Endothelial cell (in vitro differentiated cells): ENCODE data around the gene TAF13. TPM values are rescaled to one million over a fixed set of nuclear protein-coding genes. Genes with fewer than 3 reads are reported as not detected.
"Not testable (repeated sequence)": the region's sequence is repeated elsewhere in the genome, so short reads cannot be mapped to it uniquely, and the experiment has no call there.

Experiments
- DNase-seq: peaks from one replicate; pipeline ENCODE4 v3.0.0; 2021; ENCODE audit warnings: low spot score
- H3K27ac Mint-ChIP-seq: one replicate; pipeline ENCODE4 v1.8.0; 2021; ENCODE audit warnings: mixed read lengths, inconsistent platforms; ENCODE audit not compliant: unreplicated experiment
- H3K27me3 Mint-ChIP-seq: one replicate; pipeline ENCODE4 v1.8.0; 2021; ENCODE audit warnings: mild to moderate bottlenecking, moderate library complexity, mixed read lengths, inconsistent platforms; ENCODE audit not compliant: unreplicated experiment
- H3K36me3 Mint-ChIP-seq: one replicate; pipeline ENCODE4 v1.8.0; 2021; ENCODE audit warnings: mild to moderate bottlenecking, low read depth, mixed read lengths, inconsistent platforms; ENCODE audit not compliant: unreplicated experiment
- H3K4me1 Mint-ChIP-seq: one replicate; pipeline ENCODE4 v1.8.0; 2021; ENCODE audit warnings: mild to moderate bottlenecking, mixed read lengths, inconsistent platforms; ENCODE audit not compliant: unreplicated experiment
- H3K4me3 Mint-ChIP-seq: one replicate; pipeline ENCODE4 v1.8.0; 2021; ENCODE audit warnings: mild to moderate bottlenecking, mixed read lengths, inconsistent platforms; ENCODE audit not compliant: unreplicated experiment
- H3K9me3 Mint-ChIP-seq: one replicate; pipeline ENCODE4 v1.8.0; 2021; ENCODE audit warnings: mixed read lengths, inconsistent platforms; ENCODE audit not compliant: unreplicated experiment
- CTCF ChIP-seq: fragments of 200-600 bp; sonication (generic); IDR thresholded peaks from one replicate; pipeline ENCODE4 v1.5.0; 2021; ENCODE audit warnings: antibody characterized with exemption; ENCODE audit not compliant: unreplicated experiment
- total RNA-seq: library from RNA; stranded (reverse); fragmentation: NEBNext Ultra II Directional; extraction: Animal tissue kit (Norgen Biotek cat#: 25700); gene quantifications from one replicate; pipeline ENCODE4 v1.2.1, GENCODE V29; 2021; ENCODE audit not compliant: unreplicated experiment

The TAF13 gene
- total RNA-seq, 1 donor from 2014 or later = 33.7 TPM

GRCh38 chr1:109027841-109028240, 48.0 kb downstream of the TAF13 start:
- no peaks in the 10 kb centered on the region for H3K27me3 Mint-ChIP-seq
- H3K36me3 Mint-ChIP-seq = peaks cover 5% of the 10 kb centered on the region
- H3K4me3 Mint-ChIP-seq = no peak overlapping the region
- no peaks in the 10 kb centered on the region for H3K4me1 Mint-ChIP-seq
- H3K9me3 Mint-ChIP-seq = no peaks in the 10 kb centered on the region
- TF ChIP-seq CTCF = no peak
- H3K27ac Mint-ChIP-seq = no peak overlapping the region
- DNase-seq = no peak

DNA sequence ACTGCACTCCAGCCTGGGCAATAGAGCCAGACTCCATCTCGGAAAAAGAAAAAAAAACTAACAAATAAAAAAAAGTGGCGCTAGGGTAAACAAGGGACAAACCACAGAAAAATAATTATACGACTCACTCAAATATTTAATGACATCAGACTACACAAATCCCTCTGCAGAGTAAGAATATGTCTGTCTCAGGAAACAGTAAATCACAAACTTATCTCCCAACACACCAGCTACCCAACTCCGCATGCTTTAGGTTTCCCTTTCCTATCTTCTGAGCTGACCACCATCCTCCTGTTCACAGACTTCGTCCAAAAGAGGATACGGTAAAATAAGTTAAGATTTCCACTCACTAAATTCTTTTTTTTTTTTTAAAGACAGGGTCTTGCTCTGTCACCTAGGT, 50.1 kb downstream of the TAF13 start:
- no peaks in the 10 kb centered on the region for H3K9me3 Mint-ChIP-seq
- no peaks in the 10 kb centered on the region for H3K4me1 Mint-ChIP-seq
- TF ChIP-seq CTCF = no peak

DNA sequence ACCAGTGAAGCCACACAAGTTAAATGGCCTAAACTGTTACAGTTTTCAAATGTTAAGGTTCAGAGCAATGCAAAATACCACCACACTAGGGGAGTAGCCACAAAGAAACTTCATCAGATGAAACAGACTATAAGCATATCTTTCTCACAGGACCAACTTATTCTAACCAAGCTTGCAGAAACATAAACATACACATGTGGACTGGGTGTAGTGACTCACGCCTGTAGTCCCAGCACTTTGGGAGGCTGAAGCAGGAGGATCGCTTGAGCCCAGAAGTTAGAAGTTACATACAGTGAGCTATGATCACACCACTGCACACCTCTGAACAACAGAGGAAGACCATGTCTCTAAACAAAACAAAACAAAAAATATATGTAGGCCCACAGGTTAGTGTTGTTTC, 51.2 kb downstream of the TAF13 start:
- H3K4me1 Mint-ChIP-seq = no peaks in the 10 kb centered on the region
- no peak for DNase-seq
- no peaks in the 10 kb centered on the region for H3K27me3 Mint-ChIP-seq
- TF ChIP-seq CTCF = no peak
- H3K9me3 Mint-ChIP-seq = no peaks in the 10 kb centered on the region
- H3K27ac Mint-ChIP-seq = peak overlapping the region; percentile 42
- peak overlapping the region; percentile 34 for H3K4me3 Mint-ChIP-seq
- peaks cover 10% of the 10 kb centered on the region for H3K36me3 Mint-ChIP-seq

More for the DNA sequence above, 50.1 kb downstream of the TAF13 start:
- H3K4me3 Mint-ChIP-seq = no peak overlapping the region
- no peak for DNase-seq
- H3K27me3 Mint-ChIP-seq = no peaks in the 10 kb centered on the region
- H3K36me3 Mint-ChIP-seq = peaks cover 9% of the 10 kb centered on the region
- no peak overlapping the region for H3K27ac Mint-ChIP-seq

- H3K36me3 Mint-ChIP-seq = peaks cover 31% of the 10 kb centered on the region
- no peak for TF ChIP-seq CTCF
Measured at GRCh38 chr1:109020693-109021257, 55.0 kb downstream of the TAF13 start.

GRCh38 chr1:109017719-109018118, 58.1 kb downstream of the TAF13 start:
- peaks cover 26% of the 10 kb centered on the region for H3K36me3 Mint-ChIP-seq
- DNase-seq, H3K27me3 Mint-ChIP-seq, H3K4me1 Mint-ChIP-seq, H3K9me3 Mint-ChIP-seq, H3K27ac Mint-ChIP-seq, H3K4me3 Mint-ChIP-seq: not testable (repeated sequence)

More at GRCh38 chr1:109020693-109021257, 55.0 kb downstream of the TAF13 start:
- Mint-ChIP-seq H3K27ac (no peak overlapping the region), H3K4me3 (no peak overlapping the region), H3K4me1 (no peaks in the 10 kb centered on the region), H3K9me3 (no peaks in the 10 kb centered on the region), H3K27me3 (no peaks in the 10 kb centered on the region)
- no peak for DNase-seq
